Left lung (tissue), 10 donors: ENCODE measurements around the gene PHF12. TPM values are rescaled to one million over a fixed set of nuclear protein-coding genes. Genes with fewer than 3 reads are reported as not detected.

Experiments
- ATAC-seq: fragments of 200-7000 bp; cut with Tn5 transposase; one replicate; pipeline ENCODE4 v1.9.1; 2020; ENCODE audit warnings: moderate library complexity
- DNase-seq, 4 donors: peaks; one replicate each; pipeline ENCODE4 v3.0.0-alpha.2; 2013 to 2020
- H3K27ac ChIP-seq, 2 donors: fragments of 200-600 bp; sonication (generic) in 1 of 2; one replicate each; pipeline versions ENCODE4 v1.5.0 to v1.8.0; 2020 to 2021
- H3K27me3 ChIP-seq, 2 donors: fragments of 200-600 bp; sonication (generic) in 1 of 2; one replicate each; pipeline versions ENCODE4 v1.5.0 to v1.8.0; 2020 to 2021
- H3K36me3 ChIP-seq, 2 donors: fragments of 200-600 bp; sonication (generic) in 1 of 2; one replicate each; pipeline versions ENCODE4 v1.5.0 to v1.8.0; 2020 to 2021
- H3K4me1 ChIP-seq, 2 donors: fragments of 200-600 bp; one replicate each; pipeline ENCODE4 v1.8.0; 2021
- H3K4me3 ChIP-seq, 2 donors: fragments of 200-600 bp; sonication (generic) in 1 of 2; one replicate each; pipeline versions ENCODE4 v1.5.0 to v1.8.0; 2020 to 2021; ENCODE audit warnings: mild to moderate bottlenecking in 1 of 2
- H3K9me3 ChIP-seq, 2 donors: fragments of 200-600 bp; sonication (generic) in 1 of 2; one replicate each; pipeline versions ENCODE4 v1.5.0 to v1.8.0; 2020 to 2021
- CTCF ChIP-seq, 2 donors: fragments of 200-600 bp; sonication (generic) in 1 of 2; IDR thresholded peaks; one replicate each; pipeline versions ENCODE4 v1.5.0 to v1.8.0; 2021; ENCODE audit warnings: antibody characterized with exemption in 2 of 2
- intact Hi-C, 2 donors: fragments of 100-400 bp; cut with DNase I; formaldehyde crosslinking; loops; one replicate each; pipeline versions ENCODE4 v1.11.2 to v1.14.2; 2022
- microRNA-seq, 2 donors: library from miRNA; unstranded; fragments of <30 nt; microRNA quantifications; one replicate each; pipeline ENCODE4, GENCODE V29; 2019
- polyA plus RNA-seq, 6 donors: library from polyadenylated mRNA; unstranded; fragments of 120-200 nt; gene quantifications; one replicate each; pipeline ENCODE4 v1.2.1, GENCODE V29; 2013; ENCODE audit not compliant: insufficient read length in 6 of 6
- total RNA-seq, 2 donors: library from RNA; stranded (reverse); fragmentation: NEBNext Ultra II Directional; extraction: Animal tissue kit (Norgen Biotek cat#: 25700); gene quantifications; one replicate each; pipeline ENCODE4 v1.2.1, GENCODE V29; 2021
- donor health status: DM: no; HTN: yes; CAD: no.
- donor health status: DM: no; HTN: no; CAD: no.

Gene PHF12
- total and polyA plus RNA-seq, 8 donors: 32.1 to 68.7 (median 56.0) TPM

- intact Hi-C loops: no loop called here
- no peaks in the 10 kb centered on the region for H3K27me3 ChIP-seq
- no peak for ATAC-seq
- no peak for DNase-seq
- H3K4me1 ChIP-seq: peaks cover 6 to 18% of the 10 kb centered on the region in 2 donors
- no peak overlapping the region for H3K4me3 ChIP-seq
- H3K27ac ChIP-seq: no peak overlapping the region
- no peak for TF ChIP-seq CTCF (IDR thresholded peaks at IDR 0.05)
- H3K9me3 ChIP-seq: no peaks in the 10 kb centered on the region
- H3K36me3 ChIP-seq: peaks cover 0 to 55% of the 10 kb centered on the region in 2 donors
Measured at GRCh38 chr17:28858801-28859355, 92.4 kb downstream of the PHF12 start.

- H3K36me3 ChIP-seq: peaks cover 0 to 55% of the 10 kb centered on the region in 2 donors
- intact Hi-C loops: no loop called here
Measured at GRCh38 chr17:28857905-28858800, 93.2 kb downstream of the PHF12 start.

GRCh38 chr17:28856028-28856574 is 95.2 kb downstream of the PHF12 start:
- ATAC-seq (no peak), DNase-seq (no peak)
- H3K36me3 ChIP-seq: peaks cover 0 to 51% of the 10 kb centered on the region in 2 donors
- no peak for TF ChIP-seq CTCF (IDR thresholded peaks at IDR 0.05)
- no peaks in the 10 kb centered on the region for H3K9me3 ChIP-seq
- no peaks in the 10 kb centered on the region for H3K27me3 ChIP-seq
- H3K4me3 ChIP-seq: peak overlapping the region in 1 of 2 donors; percentile 71
- no peak overlapping the region for H3K27ac ChIP-seq
- peaks cover 6 to 19% of the 10 kb centered on the region in 2 donors for H3K4me1 ChIP-seq
- intact Hi-C loops: no loop called here

More at GRCh38 chr17:28857905-28858800, 93.2 kb downstream of the PHF12 start:
- Histone ChIP-seq H3K9me3 (no peaks in the 10 kb centered on the region), H3K4me1 (peaks cover 6 to 19% of the 10 kb centered on the region in 2 donors), H3K27me3 (no peaks in the 10 kb centered on the region), H3K27ac (no peak overlapping the region), H3K4me3 (no peak overlapping the region)
- no peak for ATAC-seq
- no peak for DNase-seq
- no peak for TF ChIP-seq CTCF (IDR thresholded peaks at IDR 0.05)

GRCh38 chr17:28855336-28855679 is 96.0 kb downstream of the PHF12 start:
- peaks cover 6 to 19% of the 10 kb centered on the region in 2 donors for H3K4me1 ChIP-seq
- no peak for DNase-seq
- peak overlapping the region; percentile 65 to 71 for H3K4me3 ChIP-seq
- no peaks in the 10 kb centered on the region for H3K9me3 ChIP-seq
- intact Hi-C loops: no loop called here
- no peaks in the 10 kb centered on the region for H3K27me3 ChIP-seq
- no peak for TF ChIP-seq CTCF (IDR thresholded peaks at IDR 0.05)
- H3K36me3 ChIP-seq: peaks cover 0 to 43% of the 10 kb centered on the region in 2 donors
- peak overlapping the region in 1 of 2 donors; percentile 73 for H3K27ac ChIP-seq
- ATAC-seq: no peak

Small RNA genes lying within 50 kb of the gene (microRNA-seq; reads per million reads assigned to microRNA genes)
- 0 reads per million in 2 donors for gene MIR451B

Other genes starting within 250 kb of the PHF12 start
- 1 to 10 TPM; 1.9 to 2.0 TPM for gene PROCA1, start 239.6 kb downstream of the PHF12 start, total RNA-seq
- 1 to 10 TPM; 6.0 to 8.3 (median 7.2) TPM for gene PROCA1, start 239.6 kb downstream of the PHF12 start, polyA plus RNA-seq
- 10 to 100 TPM; 79.4 to 79.5 TPM for gene RAB34, start 233.7 kb downstream of the PHF12 start, total RNA-seq
- 100 to 1,000 TPM; 184 to 213 (median 194) TPM for gene RAB34, start 233.7 kb downstream of the PHF12 start, polyA plus RNA-seq
- 1,000 to 10,000 TPM; 1,170 to 1,265 TPM for gene RPL23A, start 231.5 kb downstream of the PHF12 start, total RNA-seq
- 1,000 to 10,000 TPM; 1,036 to 1,220 (median 1,104) TPM for gene RPL23A, start 231.5 kb downstream of the PHF12 start, polyA plus RNA-seq
- gene TLCD1, start 225.3 kb downstream of the PHF12 start, total RNA-seq: 10 to 100 TPM; 18.4 to 20.7 TPM
- gene TLCD1, start 225.3 kb downstream of the PHF12 start, polyA plus RNA-seq: 1 to 10 TPM; 5.7 to 9.3 (median 8.2) TPM
- 1 to 10 TPM; 5.6 to 7.5 TPM for gene NEK8, start 222.7 kb downstream of the PHF12 start, total RNA-seq
- 1 to 10 TPM; 6.0 to 8.1 (median 7.2) TPM for gene NEK8, start 222.7 kb downstream of the PHF12 start, polyA plus RNA-seq
- gene TRAF4, start 207.5 kb downstream of the PHF12 start, total RNA-seq: 10 to 100 TPM; 66.1 to 81.7 TPM
- gene TRAF4, start 207.5 kb downstream of the PHF12 start, polyA plus RNA-seq: 100 to 1,000 TPM in 4 of 6 donors, 10 to 100 TPM in 2; 86.6 to 136 (median 107) TPM
- gene FAM222B, start 108.7 kb downstream of the PHF12 start, total RNA-seq: 10 to 100 TPM; 16.5 to 25.4 TPM
- 10 to 100 TPM; 18.4 to 21.0 (median 19.6) TPM for gene FAM222B, start 108.7 kb downstream of the PHF12 start, polyA plus RNA-seq
- 10 to 100 TPM; 30.0 to 33.4 TPM for gene ERAL1, start 96.5 kb downstream of the PHF12 start, total RNA-seq
- 10 to 100 TPM; 63.5 to 70.1 (median 65.6) TPM for gene ERAL1, start 96.5 kb downstream of the PHF12 start, polyA plus RNA-seq
- 100 to 1,000 TPM in 1 of 2 donors, 10 to 100 TPM in 1; 95.7 to 171 TPM for gene FLOT2, start 53.8 kb downstream of the PHF12 start, total RNA-seq
- 10 to 100 TPM; 66.3 to 81.5 (median 75.1) TPM for gene FLOT2, start 53.8 kb downstream of the PHF12 start, polyA plus RNA-seq
- 10 to 100 TPM in 1 of 2 donors, 1 to 10 TPM in 1; 8.8 to 16.9 TPM for gene DHRS13, start 48.4 kb downstream of the PHF12 start, total RNA-seq
- 1 to 10 TPM; 5.2 to 7.9 (median 6.5) TPM for gene DHRS13, start 48.4 kb downstream of the PHF12 start, polyA plus RNA-seq
- under 1 TPM in 1 of 2 donors, not detected in 1; 0.09 TPM for gene SEZ6, start 54.5 kb upstream of the PHF12 start, total RNA-seq
- 1 to 10 TPM in 1 of 6 donors, under 1 TPM in 5; 0.43 to 1.2 (median 0.87) TPM for gene SEZ6, start 54.5 kb upstream of the PHF12 start, polyA plus RNA-seq
- 1 to 10 TPM; 1.1 to 1.3 TPM for gene PIPOX, start 91.6 kb upstream of the PHF12 start, total RNA-seq
- 1 to 10 TPM; 1.7 to 3.3 (median 2.3) TPM for gene PIPOX, start 91.6 kb upstream of the PHF12 start, polyA plus RNA-seq
- 10 to 100 TPM; 55.9 to 58.3 TPM for gene MYO18A, start 228.9 kb upstream of the PHF12 start, total RNA-seq
- 10 to 100 TPM; 37.0 to 46.1 (median 39.3) TPM for gene MYO18A, start 228.9 kb upstream of the PHF12 start, polyA plus RNA-seq